ENCODE measurements around the gene PROM2. TPM values are rescaled to one million over a fixed set of nuclear protein-coding genes. Genes with fewer than 3 reads are reported as not detected.

Gene PROM2
- total RNA-seq, 2 experiments from 2014 or later = 0.23 to 0.44 TPM

DNA sequence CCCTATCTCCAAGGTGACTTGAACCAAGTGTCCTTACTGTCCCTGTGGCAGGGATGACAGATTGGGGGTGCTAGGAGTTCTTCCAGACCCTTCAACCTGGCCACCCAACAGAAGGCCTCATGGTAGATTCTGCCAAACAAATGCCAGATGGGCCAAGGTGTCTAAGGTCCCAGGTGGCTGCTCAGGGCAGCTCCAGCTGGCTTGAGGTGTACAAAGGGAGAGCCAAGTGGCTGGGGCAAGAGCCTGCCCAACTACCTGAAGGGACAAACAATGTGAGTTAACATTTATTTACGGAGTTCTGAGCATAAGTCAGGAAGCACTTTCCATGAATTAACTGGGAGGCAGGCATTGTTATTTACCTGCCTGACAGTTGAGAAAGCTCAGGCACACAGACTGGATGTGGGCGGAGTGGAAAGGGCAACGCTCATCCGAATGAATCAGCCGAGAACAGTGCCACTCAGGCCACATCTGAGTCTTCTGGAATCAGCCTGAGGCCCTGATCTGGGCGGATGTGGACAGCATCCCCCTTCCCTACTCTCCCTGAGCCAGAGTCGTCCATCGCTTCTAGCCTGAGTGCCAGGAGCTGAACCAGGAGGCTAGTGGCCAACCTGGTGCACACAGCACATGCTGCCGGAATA is 18.5 kb downstream of the PROM2 start:
- no peak for ATAC-seq
- no peaks in the 10 kb centered on the region for H3K27me3 Mint-ChIP-seq
- DNase-seq = no peak
- POLR2A ChIA-PET = no interaction called here
- no peak overlapping the region for H3K4me3 Mint-ChIP-seq
- H3K27ac Mint-ChIP-seq = no peak overlapping the region
- peaks cover 1% of the 10 kb centered on the region for H3K4me1 Mint-ChIP-seq
- intact Hi-C loops (cut with DNase I, micrococcal nuclease) = no loop called here
- CTCF ChIA-PET = interaction anchor here (1.2 kb wide), 1 partner anchor 10 kb away, joined by 3 read pairs; no protein-coding TSS in a partner anchor
- peaks cover 21% of the 10 kb centered on the region for H3K9me3 Mint-ChIP-seq (ENCODE audit: low read depth)
- no peaks in the 10 kb centered on the region for H3K36me3 Mint-ChIP-seq (ENCODE audit: low read depth)

DNA sequence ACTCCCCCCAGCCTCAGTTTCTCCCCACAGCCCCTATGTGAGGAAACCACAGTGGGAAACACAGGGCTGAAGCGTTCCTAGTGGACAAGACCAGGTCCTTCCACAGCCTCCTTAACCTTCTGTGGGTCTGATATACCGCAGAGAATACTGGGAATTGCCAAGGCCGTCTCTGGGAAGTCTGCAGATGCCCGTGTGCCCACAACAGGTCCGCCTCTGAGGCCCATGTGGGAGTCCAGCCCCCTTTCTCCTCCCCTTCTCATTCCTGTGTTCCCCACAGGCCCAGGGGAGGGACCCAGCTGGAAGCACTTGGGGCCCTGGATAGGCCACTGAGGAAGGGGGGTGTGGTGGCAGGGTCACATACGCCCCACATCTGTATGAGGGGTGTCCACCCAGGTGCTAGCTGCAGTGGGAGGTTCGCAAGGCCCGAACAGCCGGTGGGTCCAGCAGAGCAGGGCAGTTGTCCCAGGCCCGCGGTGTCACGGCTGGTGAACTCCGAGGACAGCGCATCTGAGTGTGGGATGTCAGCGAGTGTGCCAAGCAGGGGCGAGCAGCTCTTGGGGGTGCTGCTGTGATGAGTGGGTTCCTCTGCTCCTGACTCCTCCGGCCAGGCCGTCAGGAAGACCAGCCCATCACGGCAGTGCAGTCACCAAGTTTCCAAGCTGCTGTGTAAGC is 20.5 kb downstream of the PROM2 start:
- peaks cover 1% of the 10 kb centered on the region for H3K4me1 Mint-ChIP-seq
- intact Hi-C loops (cut with DNase I, micrococcal nuclease) = no loop called here
- ATAC-seq = no peak
- POLR2A ChIA-PET = no interaction called here
- CTCF ChIA-PET = interaction anchor here (0.8 kb wide), 1 partner anchor 29 kb away, joined by 3 read pairs; no protein-coding TSS in a partner anchor
- no peak overlapping the region for H3K4me3 Mint-ChIP-seq
- DNase-seq = no peak
- H3K9me3 Mint-ChIP-seq (ENCODE audit: low read depth) = peaks cover 21% of the 10 kb centered on the region
- H3K27ac Mint-ChIP-seq = no peak overlapping the region
- no peaks in the 10 kb centered on the region for H3K36me3 Mint-ChIP-seq (ENCODE audit: low read depth)
- no peaks in the 10 kb centered on the region for H3K27me3 Mint-ChIP-seq

DNA sequence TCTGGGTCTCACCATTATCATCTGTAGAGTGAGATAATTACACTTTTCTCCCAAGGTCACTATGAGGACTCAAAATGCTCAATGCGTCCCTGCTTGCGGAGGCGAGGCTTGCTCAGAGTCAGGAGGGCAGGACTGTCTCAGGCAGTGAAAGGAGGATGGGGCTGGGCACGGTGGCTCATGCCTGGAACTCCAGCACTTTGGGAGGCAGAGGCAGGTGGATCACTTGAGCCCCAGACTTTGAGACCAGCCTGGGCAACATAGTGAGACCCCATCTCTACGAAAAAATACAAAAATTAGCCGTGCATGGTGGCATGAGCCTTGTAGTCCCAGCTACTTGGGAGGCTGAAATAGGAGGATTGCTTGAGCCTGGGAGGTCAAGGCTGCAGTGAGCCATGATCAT is 21.1 kb downstream of the PROM2 start:
- CTCF ChIA-PET = interaction anchor here (0.8 kb wide), 1 partner anchor 29 kb away, joined by 3 read pairs; no protein-coding TSS in a partner anchor
- H3K4me1 Mint-ChIP-seq = peaks cover 1% of the 10 kb centered on the region
- H3K27me3 Mint-ChIP-seq = no peaks in the 10 kb centered on the region
- intact Hi-C loops (cut with DNase I, micrococcal nuclease) = no loop called here
- peaks cover 17% of the 10 kb centered on the region for H3K9me3 Mint-ChIP-seq (ENCODE audit: low read depth)
- no peaks in the 10 kb centered on the region for H3K36me3 Mint-ChIP-seq (ENCODE audit: low read depth)
- DNase-seq (no peak), ATAC-seq (no peak)
- no peak overlapping the region for H3K4me3 Mint-ChIP-seq
- H3K27ac Mint-ChIP-seq = no peak overlapping the region
- POLR2A ChIA-PET = no interaction called here

- Mint-ChIP-seq H3K36me3 (ENCODE audit: low read depth) (no peaks in the 10 kb centered on the region), H3K9me3 (ENCODE audit: low read depth) (peaks cover 12% of the 10 kb centered on the region), H3K27ac (no peak overlapping the region), H3K27me3 (no peaks in the 10 kb centered on the region), H3K4me1 (peaks cover 1% of the 10 kb centered on the region), H3K4me3 (no peak overlapping the region)
- POLR2A ChIA-PET = no interaction called here
- DNase-seq (no peak), ATAC-seq (no peak)
- CTCF ChIA-PET = no interaction called here
- intact Hi-C loops (cut with DNase I, micrococcal nuclease) = no loop called here
These were observed 21.8 kb downstream of the PROM2 start for GRCh38 chr2:95296011-95296410.

DNA sequence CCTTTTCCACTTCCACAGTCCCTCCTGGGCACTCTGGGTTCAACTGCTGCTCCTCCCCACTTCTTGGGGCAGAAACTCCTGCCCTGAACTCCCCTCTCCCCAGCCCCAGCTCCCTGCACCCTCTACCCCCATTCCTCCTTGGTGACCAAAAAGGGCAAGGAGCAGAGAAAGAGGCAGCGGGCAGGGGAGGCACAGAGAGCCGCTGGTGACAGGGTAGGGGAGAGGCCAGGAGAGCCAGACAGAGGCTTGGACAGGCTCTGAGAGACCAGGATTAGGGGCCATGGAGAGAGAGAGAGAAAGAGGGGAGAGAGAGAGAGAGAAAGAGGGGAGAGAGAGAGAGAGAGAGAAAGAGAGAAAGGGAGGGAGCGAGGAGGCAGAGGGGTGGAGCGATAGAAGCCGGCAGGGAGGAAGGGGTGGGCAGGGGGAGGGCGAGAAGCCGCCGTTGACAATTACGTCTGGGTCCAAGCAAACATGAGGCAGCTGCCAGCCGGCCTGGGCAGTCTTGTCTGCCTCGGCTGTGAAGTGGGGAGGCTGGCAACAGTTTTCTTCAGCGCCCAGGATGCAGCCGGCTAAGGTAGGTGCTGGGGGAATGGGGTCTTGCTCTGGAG is 22.7 kb downstream of the PROM2 start, which contains the start of gene KCNIP3:
TSS of gene KCNIP3 (plus strand) at position 468 of the 608 bp plus-strand sequence. CDS start at position 560, 92 bp downstream.
- Mint-ChIP-seq H3K4me1 (peaks cover 1% of the 10 kb centered on the region), H3K27ac (no peak within 1 kb of the TSS), H3K9me3 (ENCODE audit: low read depth) (peaks cover 4% of the 10 kb centered on the region), H3K36me3 (ENCODE audit: low read depth) (no peaks in the 10 kb centered on the region), H3K4me3 (no peak within 1 kb of the TSS), H3K27me3 (no peaks in the 10 kb centered on the region)
- no peak for DNase-seq
- ATAC-seq = no peak
- CTCF ChIA-PET = no interaction called here
- POLR2A ChIA-PET = no interaction called here
- intact Hi-C loops (cut with DNase I, micrococcal nuclease) = no loop called here

GRCh38 chr2:95297639-95298395 is 23.6 kb downstream of the PROM2 start:
- CTCF ChIA-PET = no interaction called here

GRCh38 chr2:95298486-95299111 is 24.4 kb downstream of the PROM2 start:
- intact Hi-C loops (cut with DNase I, micrococcal nuclease) = no loop called here
- Mint-ChIP-seq H3K27ac (no peak overlapping the region), H3K4me1 (peaks cover 1% of the 10 kb centered on the region), H3K4me3 (no peak overlapping the region), H3K9me3 (ENCODE audit: low read depth) (no peaks in the 10 kb centered on the region), H3K36me3 (ENCODE audit: low read depth) (no peaks in the 10 kb centered on the region), H3K27me3 (no peaks in the 10 kb centered on the region)
- DNase-seq (no peak), ATAC-seq (no peak)
- POLR2A ChIA-PET = no interaction called here
- CTCF ChIA-PET = no interaction called here

More at GRCh38 chr2:95297639-95298395, 23.6 kb downstream of the PROM2 start:
- H3K36me3 Mint-ChIP-seq (ENCODE audit: low read depth) = no peaks in the 10 kb centered on the region
- H3K4me1 Mint-ChIP-seq = peaks cover 1% of the 10 kb centered on the region
- POLR2A ChIA-PET = no interaction called here
- no peak overlapping the region for H3K27ac Mint-ChIP-seq
- intact Hi-C loops (cut with DNase I, micrococcal nuclease) = no loop called here
- no peaks in the 10 kb centered on the region for H3K27me3 Mint-ChIP-seq
- no peaks in the 10 kb centered on the region for H3K9me3 Mint-ChIP-seq (ENCODE audit: low read depth)
- ATAC-seq (no peak), DNase-seq (no peak)
- H3K4me3 Mint-ChIP-seq = no peak overlapping the region

GRCh38 chr2:95299961-95300360 is 25.7 kb downstream of the PROM2 start:
- ATAC-seq (no peak), DNase-seq (no peak)
- CTCF ChIA-PET = no interaction called here
- Mint-ChIP-seq H3K27me3 (no peaks in the 10 kb centered on the region), H3K4me3 (no peak overlapping the region), H3K36me3 (ENCODE audit: low read depth) (no peaks in the 10 kb centered on the region), H3K27ac (no peak overlapping the region), H3K9me3 (ENCODE audit: low read depth) (no peaks in the 10 kb centered on the region), H3K4me1 (peaks cover 1% of the 10 kb centered on the region)
- POLR2A ChIA-PET = no interaction called here
- intact Hi-C loops (cut with DNase I, micrococcal nuclease) = no loop called here

- no peaks in the 10 kb centered on the region for H3K27me3 Mint-ChIP-seq
- ATAC-seq (no peak), DNase-seq (no peak)
- H3K27ac Mint-ChIP-seq = no peak overlapping the region
- ChIA-PET POLR2A (no interaction called here), CTCF (no interaction called here)
- intact Hi-C loops (cut with DNase I, micrococcal nuclease) = no loop called here
- H3K4me3 Mint-ChIP-seq = no peak overlapping the region
- no peaks in the 10 kb centered on the region for H3K9me3 Mint-ChIP-seq (ENCODE audit: low read depth)
- H3K36me3 Mint-ChIP-seq (ENCODE audit: low read depth) = no peaks in the 10 kb centered on the region
- H3K4me1 Mint-ChIP-seq = peaks cover 1% of the 10 kb centered on the region
These were observed 26.2 kb downstream of the PROM2 start for GRCh38 chr2:95300450-95300849.

- Mint-ChIP-seq H3K36me3 (ENCODE audit: low read depth) (no peaks in the 10 kb centered on the region), H3K4me3 (no peak overlapping the region), H3K9me3 (ENCODE audit: low read depth) (no peaks in the 10 kb centered on the region), H3K27ac (no peak overlapping the region), H3K4me1 (peaks cover 1% of the 10 kb centered on the region), H3K27me3 (no peaks in the 10 kb centered on the region)
- POLR2A ChIA-PET = no interaction called here
- intact Hi-C loops (cut with DNase I, micrococcal nuclease) = no loop called here
- DNase-seq (no peak), ATAC-seq (no peak)
- CTCF ChIA-PET = no interaction called here
These were observed 26.9 kb downstream of the PROM2 start for GRCh38 chr2:95301186-95301585.

GRCh38 chr2:95301876-95302641 is 27.8 kb downstream of the PROM2 start:
- no peaks in the 10 kb centered on the region for H3K4me1 Mint-ChIP-seq
- H3K27me3 Mint-ChIP-seq = no peaks in the 10 kb centered on the region
- DNase-seq = no peak
- ChIA-PET POLR2A (no interaction called here), CTCF (interaction anchor here (0.6 kb wide), 1 partner anchor 503 kb away, joined by 3 read pairs; no protein-coding TSS in a partner anchor)
- no peak overlapping the region for H3K4me3 Mint-ChIP-seq
- no peaks in the 10 kb centered on the region for H3K36me3 Mint-ChIP-seq (ENCODE audit: low read depth)
- no peak overlapping the region for H3K27ac Mint-ChIP-seq
- no peak for ATAC-seq
- intact Hi-C loops (cut with DNase I, micrococcal nuclease) = no loop called here
- H3K9me3 Mint-ChIP-seq (ENCODE audit: low read depth) = no peaks in the 10 kb centered on the region

Data from activated CD4-positive, alpha-beta T cell treated with anti-CD3 and anti-CD28 coated beads for 36 hours (primary cell).